Effector memory CD4-positive, alpha-beta T cell (primary cell): ENCODE data around the gene WFDC1.

Source experiments
- DNase-seq, 3 donors: peaks; one replicate each; pipeline ENCODE4 v3.0.0-alpha.2; 2020
- H3K27ac ChIP-seq: 2 replicates; pipeline ENCODE4 v1.7.0; 2013; ENCODE audit warnings: mild to moderate bottlenecking, low read length, moderate library complexity; ENCODE audit not compliant: insufficient read depth, poor library complexity, severe bottlenecking
- H3K27me3 ChIP-seq: replicated peaks from 2 replicates; pipeline ENCODE4 v1.7.0; 2013; ENCODE audit warnings: mild to moderate bottlenecking, low read length; ENCODE audit not compliant: insufficient read depth, control insufficient read depth, poor library complexity, severe bottlenecking
- H3K36me3 ChIP-seq: 2 replicates; pipeline ENCODE4 v1.7.0; 2013; ENCODE audit warnings: mild to moderate bottlenecking, low read length, moderate library complexity; ENCODE audit not compliant: control insufficient read depth, insufficient read depth
- H3K4me1 ChIP-seq: 2 replicates; pipeline ENCODE4 v1.7.0; 2013; ENCODE audit warnings: low read length, mild to moderate bottlenecking; ENCODE audit not compliant: control insufficient read depth, insufficient read depth, poor library complexity, severe bottlenecking
- H3K4me3 ChIP-seq: 2 replicates; pipeline ENCODE4 v1.7.0; 2013; ENCODE audit warnings: low read length, low read depth, mild to moderate bottlenecking; ENCODE audit not compliant: insufficient read depth, poor library complexity, severe bottlenecking
- H3K9me3 ChIP-seq: 2 replicates; pipeline ENCODE4 v1.7.0; 2013; ENCODE audit warnings: mild to moderate bottlenecking, low read length, moderate library complexity; ENCODE audit not compliant: control insufficient read depth
- total RNA-seq, 3 donors: gene quantifications; one replicate each; lab custom pipeline; 2026; lab: John Stamatoyannopoulos, UW

WFDC1 gene
- total RNA-seq: 0 reads per million in 3 donors

DNA sequence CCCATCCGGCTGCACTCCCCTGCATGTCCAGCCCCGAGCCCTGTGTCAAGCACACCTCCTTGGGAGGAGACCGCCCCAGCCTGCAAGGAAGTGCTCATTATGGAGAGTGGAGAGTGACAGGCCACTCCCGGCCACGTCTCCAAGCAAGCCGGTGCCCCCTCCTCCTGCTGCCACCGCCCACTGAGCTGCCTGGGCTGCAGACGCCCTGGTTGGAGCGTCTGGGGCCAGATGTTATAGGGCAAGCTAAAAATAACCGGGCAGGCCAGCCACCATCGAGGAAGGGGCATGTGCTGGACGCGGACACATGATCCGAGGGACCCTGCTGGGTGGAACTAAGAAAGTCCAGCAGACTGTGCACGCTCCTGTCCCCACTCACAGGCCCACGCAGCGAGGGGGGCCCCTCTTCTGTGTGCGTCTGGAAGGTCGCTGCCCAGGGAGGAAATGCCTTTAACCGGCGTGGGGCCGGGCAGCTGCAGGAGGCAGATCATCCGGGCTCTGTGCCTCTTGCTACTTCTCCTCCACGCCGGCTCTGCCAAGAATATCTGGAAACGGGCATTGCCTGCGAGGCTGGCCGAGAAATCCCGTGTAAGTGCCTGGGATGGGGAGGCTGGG, at the start of gene WFDC1:
TSS of gene WFDC1 (plus strand) at position 348 of the 612 bp plus-strand sequence. CDS start at position 442, 94 bp downstream.
- no peak within 1 kb of the TSS for H3K4me3 ChIP-seq
- H3K4me1 ChIP-seq: no peaks in the 10 kb centered on the region
- peaks cover 4% of the 10 kb centered on the region for H3K27me3 ChIP-seq
- H3K27ac ChIP-seq: no peak within 1 kb of the TSS
- H3K36me3 ChIP-seq: no peaks in the 10 kb centered on the region
- no peak for DNase-seq
- no peaks in the 10 kb centered on the region for H3K9me3 ChIP-seq

DNA sequence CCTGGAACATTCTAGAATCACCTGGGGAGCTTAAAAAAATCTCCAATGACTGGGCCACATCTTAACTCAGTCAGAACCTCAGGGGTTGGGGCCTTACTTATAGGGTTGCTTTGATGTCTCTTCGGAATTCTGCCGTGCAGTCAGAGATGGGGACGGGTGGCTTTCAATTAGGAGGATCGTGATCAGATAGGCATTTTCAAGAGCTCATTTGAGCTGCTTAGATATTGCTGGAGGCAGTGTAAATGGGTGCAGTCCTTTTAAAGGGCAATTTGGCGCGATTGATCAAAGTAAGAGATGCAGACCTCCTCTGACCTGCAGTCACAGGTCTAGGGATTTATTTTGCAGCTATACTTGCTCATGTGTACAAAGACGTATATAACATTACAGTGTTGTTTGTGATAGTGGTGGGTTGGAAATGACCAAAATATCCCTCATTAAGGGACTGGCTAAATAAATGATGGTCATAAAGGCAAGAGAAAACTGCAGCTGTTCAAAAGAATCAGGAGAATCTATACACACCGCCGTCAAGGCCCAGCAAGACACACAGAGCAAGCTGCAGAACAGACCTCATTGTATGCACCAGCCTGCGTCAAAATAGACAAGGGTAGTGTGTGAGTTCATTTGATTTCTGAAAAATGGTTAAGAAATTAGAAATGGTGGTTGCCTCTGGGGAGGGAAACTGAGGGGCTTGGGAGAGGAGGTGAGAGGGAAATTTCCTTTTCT, 48.6 kb upstream of the WFDC1 start:
- H3K27ac ChIP-seq: no peak overlapping the region
- H3K36me3 ChIP-seq: no peaks in the 10 kb centered on the region
- no peak overlapping the region for H3K4me3 ChIP-seq
- no peaks in the 10 kb centered on the region for H3K4me1 ChIP-seq
- no peak for DNase-seq
- no peaks in the 10 kb centered on the region for H3K27me3 ChIP-seq
- no peaks in the 10 kb centered on the region for H3K9me3 ChIP-seq

GRCh38 chr16:84246679-84247077, 48.0 kb upstream of the WFDC1 start:
- Histone ChIP-seq H3K4me1 (no peaks in the 10 kb centered on the region), H3K4me3 (no peak overlapping the region), H3K27ac (no peak overlapping the region), H3K27me3 (no peaks in the 10 kb centered on the region), H3K36me3 (no peaks in the 10 kb centered on the region), H3K9me3 (no peaks in the 10 kb centered on the region)
- no peak for DNase-seq

DNA sequence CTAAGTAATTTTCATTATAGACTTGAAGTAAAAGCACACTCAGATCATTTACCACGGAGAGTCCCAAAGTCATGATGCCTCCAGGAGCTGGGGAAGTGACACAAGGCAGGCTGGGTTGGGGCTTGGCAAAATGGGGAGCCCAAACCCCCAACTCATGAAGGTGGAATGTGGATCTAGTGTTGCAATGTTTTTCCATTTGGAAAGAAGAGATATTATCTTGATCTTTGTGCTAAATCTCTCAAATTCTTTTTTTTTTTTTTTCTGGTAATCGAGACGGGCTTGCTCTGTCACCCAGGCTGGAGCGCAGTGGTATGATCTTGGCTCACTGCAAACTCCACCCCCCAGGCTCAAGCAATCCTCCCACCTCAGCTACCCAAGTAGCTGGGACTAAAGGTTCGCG, 47.3 kb upstream of the WFDC1 start:
- no peaks in the 10 kb centered on the region for H3K4me1 ChIP-seq
- DNase-seq: no peak
- H3K9me3 ChIP-seq: no peaks in the 10 kb centered on the region
- no peak overlapping the region for H3K4me3 ChIP-seq
- H3K27me3 ChIP-seq: no peaks in the 10 kb centered on the region
- no peak overlapping the region for H3K27ac ChIP-seq
- no peaks in the 10 kb centered on the region for H3K36me3 ChIP-seq

GRCh38 chr16:84247844-84248243, 46.8 kb upstream of the WFDC1 start:
- Histone ChIP-seq H3K27me3 (no peaks in the 10 kb centered on the region), H3K4me1 (no peaks in the 10 kb centered on the region), H3K36me3 (no peaks in the 10 kb centered on the region), H3K4me3 (no peak overlapping the region), H3K9me3 (no peaks in the 10 kb centered on the region), H3K27ac (no peak overlapping the region)
- DNase-seq: no peak

DNA sequence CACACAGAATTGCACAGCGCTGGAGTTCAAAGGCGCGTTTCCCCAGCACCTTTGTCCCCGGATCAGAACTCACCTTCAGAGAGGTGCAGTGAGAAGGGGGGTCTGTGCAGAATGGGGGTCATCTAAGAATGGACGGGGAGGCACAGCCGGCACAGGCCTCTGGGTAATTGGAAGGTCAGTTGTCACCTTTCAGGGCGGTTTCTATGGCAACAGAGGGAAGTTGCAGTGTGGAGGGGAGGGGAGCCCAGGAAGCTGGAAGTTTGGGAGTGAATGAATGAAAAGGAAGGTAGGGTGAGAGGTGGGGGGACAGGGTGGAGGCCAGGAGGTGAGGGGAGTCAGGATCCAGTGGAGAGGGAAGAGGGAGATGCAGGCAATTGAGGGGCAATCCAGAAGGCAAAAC, 42.5 kb upstream of the WFDC1 start:
- no peak for DNase-seq
- H3K27ac ChIP-seq: no peak overlapping the region
- no peaks in the 10 kb centered on the region for H3K36me3 ChIP-seq
- no peak overlapping the region for H3K4me3 ChIP-seq
- no peaks in the 10 kb centered on the region for H3K4me1 ChIP-seq
- H3K9me3 ChIP-seq: no peaks in the 10 kb centered on the region
- H3K27me3 ChIP-seq: no peaks in the 10 kb centered on the region

DNA sequence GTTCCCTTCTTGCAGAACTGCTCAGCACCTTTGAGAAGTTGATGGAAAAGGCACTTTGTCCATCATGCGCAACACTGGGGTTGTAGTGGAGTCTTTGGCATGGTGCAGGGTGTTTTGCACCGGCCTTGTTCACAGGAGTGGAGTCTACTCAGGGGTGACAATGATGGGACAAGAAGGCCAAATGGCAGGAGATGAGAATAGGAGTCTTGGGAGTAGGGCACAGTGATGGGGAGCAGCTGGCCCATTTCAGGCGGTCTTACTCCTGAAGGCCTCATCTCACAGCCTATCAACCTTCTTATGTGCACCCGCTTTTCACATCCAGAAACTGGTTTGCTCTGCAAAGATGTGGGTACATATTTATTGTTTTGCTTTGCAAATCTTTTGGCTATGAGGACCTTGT, 41.5 kb upstream of the WFDC1 start:
- Histone ChIP-seq H3K36me3 (no peaks in the 10 kb centered on the region), H3K4me3 (no peak overlapping the region), H3K27me3 (no peaks in the 10 kb centered on the region), H3K4me1 (no peaks in the 10 kb centered on the region), H3K27ac (no peak overlapping the region), H3K9me3 (no peaks in the 10 kb centered on the region)
- DNase-seq: no peak

DNA sequence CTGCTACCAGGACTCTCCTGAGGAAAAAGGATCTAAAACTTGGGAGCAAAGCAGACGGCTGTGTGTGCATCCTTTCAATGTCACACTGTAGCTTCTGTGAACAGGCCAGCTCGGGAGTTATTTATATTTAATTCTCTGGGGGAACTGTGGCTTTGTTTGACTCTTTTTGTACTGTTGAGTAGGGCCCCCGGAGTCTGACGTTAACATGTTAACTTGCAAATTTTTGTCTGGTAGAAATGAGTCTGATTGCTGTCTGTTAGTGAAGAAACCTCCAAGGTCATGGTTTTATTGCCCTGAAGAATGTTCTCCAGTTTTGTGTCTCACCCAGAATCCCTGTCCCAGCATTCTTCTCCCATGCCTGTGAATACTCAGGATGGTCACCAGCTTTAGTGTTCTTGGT, 40.6 kb upstream of the WFDC1 start:
- H3K27ac ChIP-seq: no peak overlapping the region
- H3K4me3 ChIP-seq: no peak overlapping the region
- no peaks in the 10 kb centered on the region for H3K27me3 ChIP-seq
- no peak for DNase-seq
- no peaks in the 10 kb centered on the region for H3K36me3 ChIP-seq
- no peaks in the 10 kb centered on the region for H3K4me1 ChIP-seq
- H3K9me3 ChIP-seq: no peaks in the 10 kb centered on the region

DNA sequence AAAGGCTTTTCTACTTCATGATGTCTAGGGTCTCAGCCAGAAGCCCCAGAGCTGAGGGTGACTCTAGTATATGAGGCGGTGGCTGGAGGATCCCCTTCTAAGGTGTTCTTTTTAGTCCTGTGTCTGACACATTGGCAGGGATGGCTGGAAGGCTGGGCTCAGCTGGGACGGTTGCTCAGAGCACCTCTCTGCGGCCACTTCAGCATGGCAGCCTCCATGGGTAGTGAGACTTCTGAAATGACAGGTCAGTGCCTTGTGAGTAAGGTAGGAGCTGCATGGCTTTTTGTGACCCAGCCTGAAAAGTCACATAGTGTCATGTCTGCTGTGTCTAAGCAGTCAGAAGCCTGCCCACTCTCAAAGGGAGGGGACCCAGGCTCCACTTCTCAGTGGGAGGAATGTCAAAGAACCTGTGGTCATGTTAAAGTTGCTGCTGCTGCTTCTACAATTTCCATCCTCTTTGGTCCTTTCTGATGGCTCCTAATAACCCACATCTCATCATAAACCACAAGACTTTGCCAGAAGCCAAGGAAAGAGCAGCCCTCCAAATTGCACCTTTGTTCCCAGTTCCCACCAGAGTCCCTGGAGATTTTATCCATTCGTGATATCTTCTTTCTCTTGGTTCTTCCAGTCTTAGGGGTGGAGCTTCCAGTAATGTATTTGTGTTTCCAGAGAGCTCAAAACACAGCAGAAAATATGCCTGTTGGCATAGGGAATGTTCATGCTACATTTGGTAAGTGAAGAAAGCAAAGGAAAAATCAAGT, 39.4 kb upstream of the WFDC1 start:
- no peak overlapping the region for H3K27ac ChIP-seq
- no peaks in the 10 kb centered on the region for H3K27me3 ChIP-seq
- no peaks in the 10 kb centered on the region for H3K9me3 ChIP-seq
- H3K36me3 ChIP-seq: no peaks in the 10 kb centered on the region
- H3K4me1 ChIP-seq: no peaks in the 10 kb centered on the region
- no peak overlapping the region for H3K4me3 ChIP-seq
- DNase-seq: no peak

DNA sequence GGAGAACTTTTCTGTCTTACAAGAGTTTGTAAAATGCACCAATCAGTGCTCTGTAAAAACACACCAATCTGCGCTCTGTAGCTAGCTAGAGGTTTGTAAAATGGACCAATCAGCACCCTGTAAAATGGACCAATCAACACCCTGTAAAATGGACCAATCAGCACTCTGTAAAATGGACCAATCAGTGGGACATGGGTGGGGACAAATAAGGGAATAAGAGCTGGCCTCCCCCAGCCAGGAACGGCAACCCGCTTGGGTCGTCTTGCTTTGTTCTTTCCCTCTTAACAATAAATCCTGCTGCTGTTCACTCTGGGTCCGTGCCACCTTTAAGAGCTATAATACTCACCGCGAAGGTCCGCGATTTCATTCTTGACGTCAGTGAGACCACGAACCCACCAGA, 36.4 kb upstream of the WFDC1 start:
- Histone ChIP-seq H3K9me3 (no peaks in the 10 kb centered on the region), H3K27me3 (no peaks in the 10 kb centered on the region), H3K27ac (no peak overlapping the region), H3K36me3 (no peaks in the 10 kb centered on the region), H3K4me1 (no peaks in the 10 kb centered on the region), H3K4me3 (no peak overlapping the region)
- no peak for DNase-seq
